RKO (cell line): ENCODE measurements around the gene ERO1B.
A peak's percentile ranks its signal among the peaks of the same experiment; 100 is the strongest.
"Not testable (repeated sequence)": the region's sequence is repeated elsewhere in the genome, so short reads cannot be mapped to it uniquely, and the experiment has no call there.

Experiments
- DNase-seq: peaks from one replicate; pipeline ENCODE4 v3.0.0-alpha.2; 2016; ENCODE audit warnings: low spot score

Gene ERO1B, protein sequence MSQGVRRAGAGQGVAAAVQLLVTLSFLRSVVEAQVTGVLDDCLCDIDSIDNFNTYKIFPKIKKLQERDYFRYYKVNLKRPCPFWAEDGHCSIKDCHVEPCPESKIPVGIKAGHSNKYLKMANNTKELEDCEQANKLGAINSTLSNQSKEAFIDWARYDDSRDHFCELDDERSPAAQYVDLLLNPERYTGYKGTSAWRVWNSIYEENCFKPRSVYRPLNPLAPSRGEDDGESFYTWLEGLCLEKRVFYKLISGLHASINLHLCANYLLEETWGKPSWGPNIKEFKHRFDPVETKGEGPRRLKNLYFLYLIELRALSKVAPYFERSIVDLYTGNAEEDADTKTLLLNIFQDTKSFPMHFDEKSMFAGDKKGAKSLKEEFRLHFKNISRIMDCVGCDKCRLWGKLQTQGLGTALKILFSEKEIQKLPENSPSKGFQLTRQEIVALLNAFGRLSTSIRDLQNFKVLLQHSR

DNA sequence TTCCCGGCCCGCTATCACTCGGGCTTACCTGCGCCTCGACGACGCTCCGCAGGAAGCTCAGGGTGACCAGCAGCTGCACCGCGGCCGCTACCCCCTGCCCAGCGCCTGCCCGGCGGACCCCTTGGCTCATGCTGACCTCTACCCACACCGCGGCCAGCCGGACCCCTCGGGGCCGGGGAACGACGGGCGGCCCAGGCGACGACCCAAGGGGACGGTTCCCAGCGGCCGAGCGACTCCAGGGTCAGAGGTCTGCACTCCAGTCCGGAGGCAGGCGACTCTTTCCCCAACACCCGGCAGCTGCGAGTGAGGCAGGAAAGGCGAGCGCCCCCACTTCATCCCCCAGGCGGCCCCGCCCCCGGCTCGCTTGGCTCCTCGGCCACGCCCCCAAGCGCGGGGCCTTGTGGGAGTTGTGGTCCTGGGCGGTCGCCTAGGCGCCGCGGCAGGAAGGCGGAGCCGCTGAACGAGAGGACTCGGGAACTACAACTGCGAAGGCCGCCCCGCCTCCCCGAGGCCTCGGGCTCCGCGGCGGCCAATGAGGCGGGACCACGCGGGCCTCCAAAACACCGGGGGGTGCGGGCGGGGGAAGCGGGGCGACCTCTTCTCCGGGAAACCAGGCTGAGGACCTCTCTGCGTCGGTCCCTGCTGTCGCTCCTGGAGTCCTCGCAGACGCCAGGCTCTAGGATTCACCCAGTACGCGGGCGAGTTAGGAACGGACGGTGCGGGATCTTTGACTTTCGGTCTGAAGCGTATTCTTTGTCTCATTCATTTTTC lies at the start of gene ERO1B:
ERO1B (minus strand) TSS at position 305 of the 771 bp plus-strand sequence; CDS start at position 130, 175 bp downstream.
- DNase-seq, result peak; percentile 96

DNA sequence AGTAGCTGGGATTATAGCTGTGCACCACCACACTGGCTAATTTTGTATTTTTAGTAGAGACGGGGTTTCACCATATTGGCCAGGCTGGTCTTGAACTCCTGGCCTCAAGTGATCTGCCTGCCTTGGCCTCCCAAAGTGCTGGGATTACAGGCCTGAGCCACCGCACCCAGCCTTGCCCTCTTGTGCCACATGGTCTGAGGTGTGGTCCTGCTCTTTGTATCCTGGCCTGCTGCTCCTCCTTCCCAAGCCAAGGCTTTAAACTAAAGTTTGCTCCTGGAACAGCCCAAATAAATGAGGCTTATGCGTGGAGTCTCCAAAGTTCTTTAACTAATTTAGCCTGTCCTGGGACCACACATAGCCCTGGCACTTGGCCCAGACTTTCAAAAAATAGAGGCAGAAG lies 49.7 kb upstream of the ERO1B start:
- DNase-seq, result not testable (repeated sequence)

DNA sequence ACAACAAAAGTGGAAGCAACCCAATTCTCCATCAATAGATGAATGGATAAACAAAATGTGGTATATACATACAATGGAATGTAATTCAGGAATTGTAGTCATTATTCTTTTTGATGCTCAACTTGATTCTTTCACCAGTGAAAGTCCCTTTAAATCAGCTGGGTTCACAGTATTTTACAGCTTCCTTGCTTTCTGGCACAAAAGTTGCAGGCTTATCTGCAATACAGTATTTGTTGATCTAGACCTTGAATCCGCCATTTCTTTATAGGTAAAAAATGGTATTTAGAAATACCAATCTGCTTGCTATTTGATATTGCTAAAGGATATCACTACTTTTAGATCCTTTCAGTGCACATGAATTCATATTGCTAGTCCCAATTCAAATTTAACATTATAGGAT lies 44.7 kb upstream of the ERO1B start:
- DNase-seq, result no peak

- no peak for DNase-seq
Observed at GRCh38 chr1:236325567-236325966, 43.8 kb upstream of the ERO1B start.

GRCh38 chr1:236323819-236324411 lies 42.2 kb upstream of the ERO1B start:
- no peak for DNase-seq

GRCh38 chr1:236322566-236323409 lies 41.0 kb upstream of the ERO1B start:
- no peak for DNase-seq

GRCh38 chr1:236321101-236321500 lies 39.3 kb upstream of the ERO1B start:
- DNase-seq, result no peak

- DNase-seq, result no peak
Observed at GRCh38 chr1:236320671-236321070, 38.9 kb upstream of the ERO1B start.

GRCh38 chr1:236320214-236320613 lies 38.5 kb upstream of the ERO1B start:
- no peak for DNase-seq

GRCh38 chr1:236316437-236316836 lies 34.7 kb upstream of the ERO1B start:
- DNase-seq, result no peak

DNA sequence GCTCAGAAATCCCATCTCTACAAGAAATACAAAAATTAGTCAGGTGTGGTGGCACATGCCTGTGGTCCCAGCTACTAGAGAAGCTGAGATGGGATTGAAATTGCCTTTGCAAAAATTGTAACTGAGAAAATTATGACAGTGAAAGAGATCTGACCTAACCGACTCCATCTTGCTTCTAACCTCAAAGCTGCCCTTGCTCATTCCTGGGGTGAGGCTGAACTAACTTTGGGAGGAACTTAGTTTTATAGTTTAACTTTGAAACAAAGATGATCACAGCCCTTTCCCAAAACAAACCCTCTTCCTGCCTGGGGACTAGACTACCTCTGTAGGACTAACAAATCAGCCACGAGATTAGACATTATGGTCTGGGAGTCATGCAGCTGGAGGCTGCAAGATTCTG lies 33.8 kb upstream of the ERO1B start:
- no peak for DNase-seq

DNA sequence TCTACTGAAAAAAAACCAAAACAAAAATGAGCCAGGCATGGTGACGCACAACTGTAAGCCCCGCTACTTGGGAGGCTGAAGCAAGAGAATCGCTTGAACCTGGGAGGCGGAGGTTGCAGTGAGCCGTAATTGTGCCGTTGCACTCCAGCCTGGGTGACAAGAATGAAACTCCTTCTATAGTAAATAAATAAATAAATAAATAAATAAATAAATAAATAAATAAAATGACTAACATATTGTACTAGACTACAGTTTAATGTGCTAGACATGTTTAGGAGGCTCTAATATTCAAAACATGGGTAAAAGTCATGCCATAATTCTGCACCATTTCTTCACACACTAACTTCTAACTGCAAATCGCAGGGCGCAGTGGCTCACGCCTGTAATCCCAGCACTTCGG lies 33.3 kb upstream of the ERO1B start:
- DNase-seq, result no peak

DNA sequence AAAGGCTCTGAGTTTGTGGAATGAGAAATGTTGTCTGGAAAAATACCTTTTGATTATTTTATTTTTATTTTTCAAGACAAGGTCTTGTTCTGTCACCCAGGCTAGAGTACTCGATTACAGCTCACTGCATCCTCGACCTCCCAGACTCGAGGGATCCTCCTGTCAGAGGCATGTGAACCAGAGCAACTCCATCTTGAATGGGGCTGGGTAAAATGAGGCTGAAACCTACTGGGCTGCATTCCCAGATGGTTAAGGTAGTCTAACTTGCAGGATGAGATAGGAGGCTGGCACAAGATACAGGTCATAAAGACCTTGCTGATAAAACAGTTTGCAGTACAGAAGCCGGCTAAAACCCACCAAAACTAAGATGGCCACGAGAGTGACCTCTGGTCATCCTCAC lies 32.3 kb upstream of the ERO1B start:
- DNase-seq, result not testable (repeated sequence)

DNA sequence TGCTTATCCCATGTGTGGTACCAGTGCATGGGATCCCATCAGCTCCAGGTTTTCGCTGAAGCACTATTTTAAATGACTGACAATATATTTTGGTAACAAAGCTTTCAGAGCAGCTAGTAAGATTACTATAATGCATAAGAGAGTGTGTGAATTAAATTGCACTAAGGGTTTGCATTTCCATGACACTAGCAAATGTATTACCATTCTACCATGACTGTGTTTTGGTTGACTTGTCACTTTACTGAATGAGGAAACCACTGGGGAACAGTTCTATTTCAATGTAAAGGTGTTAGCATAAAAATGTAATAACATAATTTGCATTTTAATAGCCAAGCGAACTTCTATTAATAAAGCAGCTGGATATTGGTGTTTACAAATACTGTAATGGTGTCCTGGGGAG lies 31.7 kb upstream of the ERO1B start:
- DNase-seq, result no peak

DNA sequence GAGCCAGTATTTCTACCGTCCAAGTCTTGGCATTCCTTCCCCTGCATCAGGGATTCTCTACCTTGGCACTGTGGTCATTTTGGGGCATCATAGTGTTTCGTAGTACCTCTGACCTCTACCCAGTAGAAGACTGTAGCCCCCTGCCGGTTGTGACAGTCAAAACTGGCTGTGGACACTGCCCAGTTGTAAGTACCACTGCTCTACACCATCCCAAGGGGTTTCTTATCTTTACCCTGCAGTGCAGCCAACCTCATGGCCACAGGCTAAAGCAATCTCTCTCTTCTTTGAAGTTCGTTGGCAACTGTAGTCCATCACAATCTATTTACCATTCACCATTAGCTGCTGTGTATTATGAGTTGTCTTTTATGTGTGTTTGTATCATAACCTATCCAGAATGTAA lies 29.3 kb upstream of the ERO1B start:
- peak; percentile 10 for DNase-seq

DNA sequence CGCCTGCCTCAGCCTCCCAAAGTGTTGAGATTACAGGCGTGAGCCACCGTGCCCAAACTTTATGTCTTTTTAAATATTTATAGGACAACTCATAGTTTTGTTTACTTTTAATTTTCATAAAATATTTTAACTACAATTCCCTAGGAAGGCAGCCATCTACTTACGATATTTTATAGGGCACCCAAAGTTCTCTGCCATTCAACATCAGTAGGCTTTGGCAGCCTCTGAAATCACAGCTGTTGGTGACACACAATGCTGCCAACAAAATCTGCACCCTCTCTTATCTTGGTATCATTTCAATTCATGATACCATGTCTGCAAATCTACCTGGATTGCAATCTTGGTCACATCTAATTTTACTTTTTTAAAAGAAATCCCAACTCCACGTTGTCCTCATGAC lies 27.1 kb upstream of the ERO1B start:
- no peak for DNase-seq

GRCh38 chr1:236307435-236307834 lies 25.7 kb upstream of the ERO1B start:
- no peak for DNase-seq

DNA sequence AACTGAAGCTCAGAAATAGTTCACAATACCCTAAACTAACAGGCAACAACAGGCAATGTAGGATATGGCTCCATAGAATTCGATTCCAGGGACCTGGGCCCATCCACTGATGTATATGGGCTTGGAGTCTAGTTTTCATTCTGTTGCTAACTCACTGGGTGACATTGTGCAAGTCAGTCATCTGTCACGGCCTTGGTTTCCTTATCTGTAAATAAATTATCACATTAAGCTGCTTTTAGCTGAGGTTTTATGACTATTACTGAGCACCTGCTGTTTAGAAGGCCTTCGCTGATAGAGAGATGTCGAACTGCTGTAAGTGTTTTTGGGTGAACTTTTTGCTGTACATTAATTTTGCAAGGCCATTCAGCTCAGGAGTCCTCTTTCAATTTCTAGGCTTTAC lies 22.9 kb upstream of the ERO1B start:
- no peak for DNase-seq

- no peak for DNase-seq
Observed at GRCh38 chr1:236303675-236304074, 21.9 kb upstream of the ERO1B start.

DNA sequence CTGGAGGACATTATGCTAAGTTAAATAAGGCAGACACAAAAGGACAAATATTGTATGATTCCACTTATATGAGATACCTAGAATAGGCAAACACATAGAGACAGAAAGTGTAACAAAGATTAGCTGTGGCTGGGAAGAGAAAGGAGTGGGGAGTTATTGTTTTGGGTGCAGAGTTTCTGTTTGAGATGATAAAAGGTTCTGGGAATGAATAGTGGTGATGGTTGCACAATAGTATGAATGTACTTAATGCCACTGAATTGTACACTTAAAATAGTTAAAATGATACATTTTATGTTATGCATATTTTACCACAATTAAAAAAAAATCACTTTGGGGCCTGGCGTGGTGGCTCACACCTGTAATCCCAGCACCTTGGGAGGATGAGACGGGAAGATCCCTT lies 21.2 kb upstream of the ERO1B start:
- no peak for DNase-seq

- DNase-seq, result no peak
Observed at GRCh38 chr1:236301958-236302335, 20.2 kb upstream of the ERO1B start.
